Stimulated activated CD4-positive, alpha-beta T cell treated with anti-CD3 and anti-CD28 coated beads, Interleukin-2, amount 100 ng/mL, for 4 hours (primary cell): ENCODE results near the gene FKBP8.

Experiments
- DNase-seq: peaks from one replicate; pipeline ENCODE4 v3.0.0-alpha.2; 2020; ENCODE audit warnings: low read depth

FKBP8 gene

GRCh38 chr19:18521692-18522123, 21.7 kb downstream of the FKBP8 start, which contains the start of gene ELL:
Gene ELL (minus strand): TSS chr19:18522070. CDS start chr19:18522055, 15 bp downstream.
- DNase-seq: no peak

- DNase-seq: no peak
Measured at GRCh38 chr19:18520848-18521691, 22.3 kb downstream of the FKBP8 start.

- peak; percentile 45 for DNase-seq
Measured at GRCh38 chr19:18519962-18520847, 23.2 kb downstream of the FKBP8 start.

- no peak for DNase-seq
Measured at GRCh38 chr19:18518639-18519038, 24.7 kb downstream of the FKBP8 start.

DNA sequence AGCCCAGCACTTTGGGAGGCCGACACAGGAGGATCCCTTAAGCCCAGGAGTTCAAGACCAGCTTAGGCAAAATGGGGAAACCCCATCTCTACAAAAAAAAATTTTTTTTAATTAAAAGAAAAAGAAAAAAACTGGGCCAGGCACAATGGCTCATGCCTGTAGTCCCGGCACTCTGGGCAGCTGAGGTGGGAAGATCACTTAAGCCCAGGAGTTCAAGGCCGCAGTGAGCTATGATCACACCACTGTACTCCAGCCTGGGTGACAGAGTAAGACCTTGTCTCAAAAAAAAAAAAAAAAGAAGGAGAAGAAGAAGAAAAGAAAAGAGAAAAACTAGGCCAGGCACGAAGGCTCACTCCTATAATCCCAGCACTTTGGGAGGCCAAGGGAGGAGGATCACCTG, 25.8 kb downstream of the FKBP8 start:
- no peak for DNase-seq

DNA sequence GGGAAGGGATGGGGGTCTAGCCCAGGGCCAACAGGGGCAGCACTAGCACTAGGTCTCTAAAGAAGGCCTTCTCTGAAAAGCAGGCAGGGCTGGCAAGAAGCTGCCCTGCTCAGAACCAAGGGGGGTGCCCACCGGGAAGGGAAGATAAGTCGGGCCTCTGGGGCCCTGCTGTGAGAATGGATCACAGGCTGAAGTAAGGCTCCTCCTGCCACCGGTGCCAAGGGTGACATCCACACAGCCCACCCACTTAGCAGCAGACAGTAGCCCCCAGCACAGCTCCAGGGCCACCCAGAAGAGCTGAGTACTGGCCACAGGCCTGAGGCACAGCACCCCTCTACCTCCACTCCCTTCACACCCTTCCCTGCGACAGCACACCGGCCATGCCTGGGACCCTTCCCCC, 27.4 kb downstream of the FKBP8 start:
- no peak for DNase-seq

DNA sequence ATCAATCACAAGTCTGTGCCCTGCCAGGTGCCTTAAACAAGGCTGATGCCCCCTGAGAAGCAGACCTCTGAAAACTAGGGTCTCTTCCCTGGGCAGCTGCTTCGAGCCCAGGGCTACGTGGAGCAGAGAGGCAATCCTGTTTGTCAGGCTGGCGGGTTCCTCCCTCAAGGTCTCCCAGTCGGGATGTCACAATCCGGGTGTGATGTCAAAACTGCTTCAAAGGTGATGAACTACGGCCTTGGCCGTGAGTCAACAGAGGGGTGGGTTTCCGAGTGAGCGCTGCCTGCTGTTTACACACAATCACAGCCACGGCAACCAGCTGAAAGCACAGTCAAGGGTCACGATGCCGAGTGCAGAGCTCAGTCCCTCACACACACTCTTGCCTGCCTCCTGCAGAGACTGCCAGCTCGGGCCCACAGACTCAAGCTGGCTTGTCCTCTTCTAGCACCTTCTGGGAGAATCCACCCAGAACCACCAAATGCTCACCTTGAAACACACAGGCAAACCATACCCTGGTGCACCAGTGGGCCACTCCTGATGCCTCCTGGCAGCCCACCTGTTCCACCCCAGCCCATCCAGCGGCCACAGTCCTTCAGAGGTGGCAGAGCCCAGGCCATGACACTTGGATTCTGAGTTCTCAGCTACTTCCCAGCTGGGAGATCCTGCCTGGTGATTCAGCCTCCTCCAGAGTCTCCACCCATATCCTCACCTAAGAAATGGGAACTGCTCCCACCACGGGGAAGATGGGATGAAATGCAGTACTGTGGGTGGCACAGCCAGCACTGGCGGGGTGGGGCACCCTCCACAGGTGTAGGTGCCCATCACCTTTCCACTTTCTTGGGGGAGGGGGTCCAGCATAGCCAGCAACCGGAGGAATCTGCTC, 28.3 kb downstream of the FKBP8 start:
- DNase-seq: no peak

GRCh38 chr19:18513868-18514267, 29.5 kb downstream of the FKBP8 start:
- DNase-seq: no peak

DNA sequence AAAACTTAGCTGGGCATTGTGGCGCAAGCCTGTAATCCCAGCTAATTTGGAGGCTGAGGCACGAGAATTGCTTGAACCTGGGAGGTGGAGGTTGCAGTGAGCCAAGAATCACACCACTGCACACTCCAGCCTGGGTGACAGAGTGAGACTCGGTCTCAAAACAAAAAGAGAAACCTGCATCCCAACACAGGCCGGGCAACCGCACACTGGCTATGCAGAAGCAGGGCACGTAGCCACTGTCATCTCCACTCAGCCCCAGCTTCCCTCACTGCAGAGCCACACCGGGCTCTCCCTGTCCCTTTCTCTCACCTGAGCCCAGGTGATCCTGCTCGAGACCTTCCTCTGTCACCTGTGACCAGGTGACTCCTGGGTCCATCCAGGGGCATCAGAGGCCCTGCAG, 33.2 kb downstream of the FKBP8 start:
- no peak for DNase-seq

DNA sequence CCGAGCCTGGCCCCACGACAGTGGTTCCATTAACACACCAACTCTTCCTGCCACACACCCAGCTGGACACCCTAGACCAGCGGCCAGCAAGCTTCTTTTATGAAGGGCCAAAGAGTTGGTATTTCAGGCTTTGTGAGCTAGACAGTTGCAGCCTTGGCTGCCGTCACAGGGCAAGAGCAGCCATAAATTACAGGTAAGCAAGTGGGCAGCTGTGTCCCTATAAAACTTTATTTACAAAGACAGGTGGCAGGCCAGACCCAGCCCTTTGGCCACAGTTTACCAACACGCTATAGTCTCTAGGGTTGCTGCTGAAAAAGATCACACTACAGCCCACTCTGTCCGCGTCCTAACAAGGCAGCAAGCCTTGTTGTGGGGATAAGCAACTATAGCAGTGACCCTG, 34.8 kb downstream of the FKBP8 start:
- DNase-seq: no peak

GRCh38 chr19:18507727-18508440, 35.5 kb downstream of the FKBP8 start:
- no peak for DNase-seq

- no peak for DNase-seq
Measured at GRCh38 chr19:18507021-18507726, 36.2 kb downstream of the FKBP8 start.

DNA sequence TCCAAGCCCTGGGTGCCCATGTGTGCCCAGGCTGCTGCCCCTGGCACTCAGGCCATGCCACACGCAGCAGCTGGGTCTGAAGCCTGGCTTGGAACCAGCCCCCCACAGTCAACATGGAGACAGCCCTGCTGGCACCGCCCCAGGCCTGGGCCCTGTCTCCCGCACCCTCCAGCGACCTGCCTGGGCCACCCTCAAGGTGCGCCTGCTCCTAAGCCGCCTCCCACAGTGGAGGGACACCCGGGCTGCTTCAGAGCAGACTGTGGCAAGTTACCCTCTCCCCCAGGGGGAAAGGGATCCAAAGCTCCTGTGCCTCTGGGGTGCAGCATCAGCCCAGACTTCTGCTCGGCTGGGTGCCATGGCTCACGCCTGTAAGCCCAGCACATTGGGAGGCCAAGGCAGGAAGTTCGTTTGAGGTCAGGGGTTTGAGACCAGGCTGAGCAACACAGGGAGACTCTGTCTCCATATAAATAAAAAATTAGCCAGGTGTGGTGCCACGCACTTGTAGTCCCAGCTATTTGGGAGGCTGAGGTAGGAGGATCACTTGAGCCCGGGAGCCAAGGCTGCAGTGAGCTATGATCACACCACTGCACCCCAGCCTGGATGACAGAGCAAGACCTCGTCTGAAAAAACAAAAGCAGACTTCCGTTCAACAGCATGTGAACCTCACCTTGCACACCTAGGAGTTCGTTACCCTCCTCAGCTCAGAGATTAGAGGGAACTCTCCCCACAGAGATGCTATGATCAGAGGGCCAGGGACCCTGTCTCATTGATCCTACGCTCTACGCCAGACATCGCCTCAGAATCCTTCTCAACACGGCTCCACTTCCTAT, 37.1 kb downstream of the FKBP8 start:
- no peak for DNase-seq

DNA sequence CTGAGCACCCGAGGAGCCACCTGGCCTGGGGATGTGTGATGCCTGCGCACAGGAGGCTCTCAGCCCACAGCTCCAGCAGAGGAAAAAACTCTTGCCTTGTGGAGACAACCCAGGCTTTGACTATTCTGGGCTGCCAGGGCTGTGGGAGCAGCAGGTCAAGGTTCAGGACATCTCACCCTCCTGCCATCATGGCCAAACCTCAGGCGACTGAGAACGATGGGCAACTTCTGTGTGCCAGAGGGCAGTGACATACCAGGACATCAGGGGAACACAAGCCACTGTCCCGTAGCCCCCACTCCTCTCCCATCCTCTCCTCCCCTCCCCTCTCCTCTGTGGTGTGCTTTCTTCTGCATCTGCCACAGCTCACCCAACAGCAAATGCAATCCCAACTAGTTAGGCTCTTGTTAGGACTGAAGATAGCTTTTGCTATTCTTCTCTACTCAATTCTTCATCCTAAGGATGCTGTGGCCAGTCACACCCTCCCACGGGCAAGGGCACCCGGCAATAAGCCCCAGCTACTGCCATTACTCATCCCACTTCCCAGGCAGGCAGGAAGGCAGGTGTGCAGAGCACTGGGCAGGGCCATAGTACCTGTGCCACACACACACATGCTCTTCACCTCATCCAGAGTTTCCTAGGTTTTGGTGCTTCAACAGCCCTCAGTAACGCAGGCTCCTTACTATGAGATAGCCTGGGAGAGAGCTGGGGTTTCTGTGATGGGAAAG, 38.3 kb downstream of the FKBP8 start:
- no peak for DNase-seq

GRCh38 chr19:18503971-18504885, 39.1 kb downstream of the FKBP8 start:
- DNase-seq: no peak

DNA sequence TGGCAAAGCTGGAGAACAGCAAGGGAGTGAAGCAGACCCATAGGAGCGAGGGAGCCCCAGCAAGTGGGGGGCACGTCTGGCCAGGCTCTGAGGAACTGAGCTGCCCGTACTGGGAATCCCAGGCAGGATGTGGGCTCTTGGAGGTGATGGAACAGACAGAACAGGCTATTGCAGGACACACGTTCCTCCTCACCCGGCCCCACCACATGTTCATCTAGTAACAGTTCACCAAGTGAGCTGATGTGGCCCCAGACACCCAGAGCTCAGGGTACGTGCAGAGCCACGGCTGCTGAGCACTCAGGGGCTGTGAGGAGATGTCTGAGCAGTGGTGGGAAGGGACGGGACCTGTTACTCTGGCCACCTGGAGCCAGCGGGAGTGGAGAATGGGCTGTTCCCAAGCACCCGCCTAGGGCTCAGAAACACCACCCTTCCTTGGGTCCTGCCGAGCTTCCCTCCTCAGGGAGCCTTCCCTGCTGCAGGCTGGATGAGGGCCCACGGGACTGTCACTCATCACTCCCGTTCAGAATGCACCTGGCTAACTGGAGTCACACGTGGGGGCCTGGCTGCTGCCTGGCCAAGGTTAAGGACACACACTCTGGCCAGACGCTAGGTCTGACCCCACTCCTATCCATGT, 39.9 kb downstream of the FKBP8 start:
- DNase-seq: no peak

GRCh38 chr19:18502638-18503294, 40.6 kb downstream of the FKBP8 start:
- no peak for DNase-seq
